Measurements from ENCODE around the gene HOXA5.

HOXA5 gene

DNA sequence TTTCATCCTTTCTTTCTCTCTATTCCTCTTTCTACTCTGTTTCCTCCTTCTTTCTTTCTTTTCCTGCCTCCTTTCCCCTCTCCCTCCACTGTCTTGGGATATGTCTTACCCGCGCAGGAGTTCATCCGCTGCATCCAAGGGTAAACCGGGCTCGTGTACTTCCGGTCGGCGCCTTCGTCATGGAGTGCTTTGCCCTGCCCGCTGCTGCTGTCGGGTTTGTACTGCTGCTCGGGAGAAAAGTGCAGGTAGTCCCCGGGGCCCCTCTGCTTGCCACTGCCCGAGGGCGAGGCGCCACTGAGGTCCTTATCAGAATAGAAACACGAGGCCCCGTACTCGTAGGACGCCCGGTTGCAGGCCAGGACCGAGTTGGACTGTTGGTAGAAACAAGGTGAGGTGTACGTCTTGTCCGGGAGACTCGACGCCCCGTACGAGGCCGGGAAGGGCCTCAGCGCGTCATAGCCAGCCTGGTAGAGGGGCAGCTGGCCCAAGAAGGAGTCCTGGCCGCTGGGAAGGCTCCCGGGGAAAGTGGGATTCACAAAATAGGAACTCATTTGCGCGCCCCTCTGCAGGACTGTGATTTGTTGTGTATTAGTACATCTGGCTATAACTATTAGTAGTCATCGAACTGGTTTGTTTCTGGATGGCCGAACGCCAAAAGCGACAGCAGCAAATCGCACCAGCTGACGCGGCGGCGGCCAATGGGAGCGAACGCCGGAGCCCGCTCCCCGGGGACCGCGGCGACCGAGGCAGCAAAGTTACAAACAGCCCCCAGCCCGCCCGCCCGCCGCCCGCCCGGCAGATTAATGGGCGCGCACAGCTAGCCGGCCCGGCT lies 3.9 kb upstream of the HOXA5 start, which contains the start of gene HOXA6:
Gene HOXA6 (minus strand): TSS at position 576 of the 832 bp plus-strand sequence. CDS start 25 bp downstream, at position 551.
- no peak for DNase-seq

DNA sequence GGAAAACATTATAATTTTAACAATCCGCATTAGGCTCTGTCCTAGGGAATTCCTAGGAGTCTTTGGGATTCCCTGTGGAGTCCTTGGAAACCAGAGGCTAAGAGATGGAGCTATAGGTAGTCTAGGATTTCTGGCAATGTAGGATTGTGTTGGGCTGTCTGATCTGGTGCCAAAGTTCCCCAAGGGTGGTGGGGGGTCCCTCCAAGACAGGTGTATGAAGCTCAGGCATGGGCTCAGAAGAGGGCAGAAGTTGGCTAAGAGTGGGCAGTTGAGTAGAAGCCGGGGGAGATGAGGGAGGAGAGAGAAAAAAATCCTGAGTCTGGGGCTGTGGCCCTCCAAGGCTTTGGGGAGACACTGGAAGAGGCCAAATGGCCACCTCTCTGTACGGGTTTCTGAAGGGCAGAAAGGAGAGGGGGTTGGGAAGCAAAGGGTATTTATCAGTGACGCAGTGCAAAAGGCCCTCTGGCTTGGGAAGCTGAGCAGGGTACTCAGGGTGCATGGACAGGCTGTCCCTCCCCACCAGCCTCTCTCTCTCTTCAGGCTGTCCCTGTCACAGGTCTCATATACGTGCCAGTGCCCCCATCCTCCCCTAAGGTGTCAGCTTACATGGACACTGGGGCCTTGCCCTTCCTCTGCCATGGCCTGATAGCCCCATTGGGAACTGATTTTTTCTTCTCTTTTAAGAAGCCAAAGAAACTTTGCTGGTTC lies 3.2 kb upstream of the HOXA5 start:
- DNase-seq, result no peak

- DNase-seq, result no peak
Observed at GRCh38 chr7:27145914-27146412, 2.5 kb upstream of the HOXA5 start.

GRCh38 chr7:27145165-27145913 lies 1.9 kb upstream of the HOXA5 start:
- DNase-seq, result no peak

DNA sequence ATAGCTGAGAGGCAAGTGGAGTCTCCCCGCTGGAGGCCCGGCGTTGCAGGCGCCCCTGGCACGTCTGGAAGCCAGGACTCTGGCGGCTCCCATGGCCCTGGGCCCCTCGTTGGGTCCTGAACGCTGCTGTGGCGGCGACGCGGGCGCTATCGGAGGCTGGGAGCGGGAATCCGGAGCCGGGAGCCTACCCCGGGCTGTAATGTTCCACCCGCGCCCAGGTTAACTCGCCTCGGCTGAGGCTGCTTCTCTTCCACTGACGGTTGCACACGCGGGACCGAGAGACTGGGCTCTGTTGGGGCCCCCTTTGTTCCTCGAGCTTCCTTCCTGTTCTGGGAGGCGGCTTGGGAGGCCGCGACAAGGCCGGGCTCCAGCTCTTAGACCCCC lies 1.3 kb upstream of the HOXA5 start:
- DNase-seq, result no peak

DNA sequence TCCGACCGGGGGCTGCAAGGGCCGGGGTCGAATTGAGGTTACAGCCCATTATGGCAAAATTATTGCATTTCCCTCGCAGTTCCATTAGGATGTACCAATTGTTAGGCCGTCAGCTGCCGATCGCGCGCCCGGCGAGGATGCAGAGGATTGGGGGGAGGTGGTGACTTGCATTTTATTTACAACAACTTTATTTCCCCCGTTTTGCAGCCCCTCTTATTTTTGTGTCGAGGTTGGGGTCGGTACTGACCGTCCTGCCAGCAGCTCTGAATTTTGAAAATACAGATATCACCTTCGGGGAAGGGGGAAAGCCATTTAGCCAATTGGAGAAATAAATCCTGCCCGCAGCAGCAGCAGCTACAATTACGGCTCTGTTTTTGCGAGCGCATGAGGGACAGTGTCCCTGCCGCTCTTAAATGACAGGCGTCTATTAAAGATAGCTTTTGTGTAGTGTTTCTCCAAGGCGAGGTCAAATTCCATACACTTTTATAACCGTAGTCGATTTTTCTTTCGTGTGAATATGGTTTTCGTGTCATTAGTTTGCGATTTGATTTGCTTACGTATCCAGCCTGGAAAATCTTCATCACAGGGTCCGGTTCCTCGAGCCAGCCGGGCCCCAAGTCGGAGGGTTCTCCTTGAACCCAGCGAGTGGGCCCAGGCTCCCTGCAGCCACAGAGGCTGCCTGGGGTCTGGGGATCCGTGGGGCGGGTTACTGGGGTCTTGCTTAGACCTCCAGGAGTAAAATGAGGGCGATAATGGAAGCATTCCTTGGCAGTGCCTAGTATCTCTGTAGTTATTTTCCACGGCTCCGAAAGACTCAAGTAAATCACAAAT lies 684 bp upstream of the HOXA5 start:
- no peak for DNase-seq

GRCh38 chr7:27142580-27143022 lies 880 bp downstream of the HOXA5 start:
- DNase-seq, result peak; percentile 26

- peak; percentile 56 for DNase-seq
Observed at GRCh38 chr7:27141923-27142579, 1.4 kb downstream of the HOXA5 start.

- DNase-seq, result no peak
Observed at GRCh38 chr7:27141137-27141922, 2.2 kb downstream of the HOXA5 start.

DNA sequence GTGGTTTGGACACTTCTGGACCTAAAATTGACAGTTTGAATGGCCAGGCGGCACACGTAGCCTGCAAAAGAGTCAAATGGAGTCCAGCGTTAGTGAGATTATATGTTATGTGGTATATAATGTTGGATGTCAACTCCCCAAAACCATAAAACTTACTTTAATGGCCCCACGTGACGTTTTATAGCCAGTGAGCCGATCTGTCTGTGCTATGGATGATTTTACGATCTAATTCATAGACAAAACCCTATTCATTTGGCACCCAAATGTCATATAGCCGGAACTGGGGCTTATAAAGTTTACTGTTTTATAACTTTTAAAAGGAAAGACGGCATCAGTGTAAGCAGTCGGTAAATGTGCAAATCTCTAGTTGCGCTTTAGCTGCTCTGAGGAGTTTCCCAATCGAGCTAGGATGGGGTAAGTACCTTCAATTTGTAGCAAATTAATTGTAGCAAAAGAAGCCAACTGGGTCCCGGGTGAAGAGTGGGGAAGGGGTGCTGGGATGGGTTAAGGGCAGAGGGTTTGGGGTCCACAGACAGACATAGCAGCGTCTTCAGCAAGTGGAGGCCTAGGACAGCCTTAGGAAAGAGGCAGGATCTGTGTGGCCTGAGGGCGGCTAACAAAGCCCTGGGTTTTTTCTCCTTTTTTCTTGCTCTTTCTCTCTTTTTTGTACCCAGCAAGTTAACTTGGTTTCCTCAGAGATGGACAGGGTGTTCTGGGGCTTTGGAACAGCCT lies 3.2 kb downstream of the HOXA5 start:
- DNase-seq, result no peak

GRCh38 chr7:27139334-27140125 lies 4.0 kb downstream of the HOXA5 start:
- no peak for DNase-seq

DNA sequence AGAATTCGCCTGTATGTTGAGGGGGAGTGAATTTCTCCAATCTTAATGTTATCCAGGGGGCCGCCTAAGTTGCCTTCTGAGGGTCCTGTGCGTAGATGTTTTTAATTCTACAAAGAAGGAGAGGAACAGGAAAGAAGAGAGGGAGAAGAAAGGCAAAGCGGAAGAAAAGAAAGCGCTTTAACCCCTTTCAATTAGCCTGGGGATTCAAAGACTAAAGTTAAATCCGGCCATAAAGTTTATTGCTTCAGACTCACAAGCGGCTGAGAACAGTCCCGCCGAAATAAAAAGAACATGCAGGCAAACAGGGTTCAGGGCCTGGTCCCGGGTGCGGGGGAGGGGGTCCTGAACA lies 4.5 kb downstream of the HOXA5 start:
- DNase-seq, result no peak

DNA sequence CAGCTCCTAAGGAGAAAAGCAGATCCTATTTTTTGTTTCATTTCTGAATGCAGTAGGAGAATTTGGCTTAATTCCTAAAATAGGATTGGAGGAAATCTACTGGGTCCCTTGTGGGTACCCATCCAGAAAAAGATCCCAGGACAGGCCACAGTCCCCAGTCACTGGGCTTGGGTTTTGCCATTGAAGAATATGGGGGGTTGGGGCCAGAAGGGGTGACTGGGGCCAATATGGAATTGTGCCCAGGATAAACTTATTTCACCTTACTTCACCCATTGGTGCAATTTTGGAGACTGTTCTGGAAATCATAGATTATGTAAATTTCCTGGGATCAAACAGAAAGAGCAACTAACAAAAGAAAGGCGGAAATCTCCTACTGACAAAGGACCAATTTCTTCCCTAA lies 5.0 kb downstream of the HOXA5 start:
- DNase-seq, result no peak

DNA sequence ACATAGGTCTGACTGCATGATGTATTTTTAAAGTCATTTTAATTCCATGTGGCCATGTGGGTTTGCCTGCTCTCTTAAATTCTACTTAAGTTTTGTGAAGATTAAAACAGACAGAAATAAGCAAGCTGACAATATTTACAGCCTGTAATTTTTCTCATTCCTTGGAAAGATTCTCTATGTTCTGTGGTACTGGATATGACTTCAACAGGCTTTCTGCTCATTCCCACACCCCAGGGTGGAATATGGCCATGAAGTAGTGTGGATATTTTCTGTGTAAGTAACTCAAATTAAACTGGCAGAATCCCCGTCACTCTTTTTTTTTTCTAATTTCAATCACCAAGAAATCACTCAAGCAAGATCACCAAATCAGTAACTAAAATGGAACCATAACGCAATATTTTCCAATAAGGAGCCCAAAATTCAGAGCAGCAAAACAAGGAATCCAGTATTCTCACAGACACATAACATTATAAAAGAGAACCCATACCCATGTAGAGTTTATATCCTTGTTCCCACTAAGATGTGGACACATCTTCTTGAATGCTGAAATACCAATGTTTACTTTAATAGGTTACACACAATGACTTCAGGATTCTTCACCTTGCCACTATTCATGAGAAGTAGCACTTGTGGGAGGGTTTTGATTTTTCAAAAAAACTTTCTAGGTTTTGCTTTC lies 5.7 kb downstream of the HOXA5 start:
- DNase-seq, result no peak

GRCh38 chr7:27134392-27134791 lies 9.1 kb downstream of the HOXA5 start:
- DNase-seq, result peak; percentile 91

DNA sequence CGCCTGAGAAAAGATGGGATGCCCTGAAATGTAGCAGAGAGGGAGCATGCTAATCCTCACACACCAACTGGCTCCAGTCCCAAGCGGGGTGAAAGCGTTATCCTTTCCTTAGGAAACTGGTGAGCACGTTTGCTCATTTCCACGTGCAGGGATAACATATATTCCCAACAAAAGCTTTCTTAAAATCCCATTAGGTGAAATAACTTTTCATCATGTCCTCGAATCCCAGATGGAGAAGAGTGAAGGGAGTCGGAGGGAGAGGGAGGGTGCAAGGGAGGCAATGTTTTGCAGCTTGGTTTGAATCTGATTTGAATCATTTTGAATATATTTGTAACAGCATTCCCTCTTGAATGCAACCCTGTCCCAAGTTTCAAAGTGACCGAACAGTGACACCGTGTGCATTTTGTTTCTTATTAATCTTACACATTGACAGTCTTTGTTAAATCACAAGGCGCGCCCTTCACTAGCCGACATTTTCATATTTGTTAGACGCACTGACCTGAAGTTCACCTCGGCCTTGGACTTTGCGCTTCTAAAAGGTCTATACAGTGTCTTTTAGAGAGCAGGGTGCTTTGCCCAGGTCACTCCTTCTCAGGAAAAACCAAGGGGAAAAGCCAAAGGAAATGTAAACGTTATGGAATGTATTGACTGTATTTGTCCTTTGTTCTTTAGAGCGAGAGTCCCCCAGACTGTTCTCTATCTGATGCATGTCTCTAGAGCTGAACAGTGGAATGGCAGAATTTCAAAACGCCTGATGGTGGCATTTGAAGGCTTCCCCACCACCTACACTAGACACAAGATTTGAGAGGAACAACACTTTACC lies 9.9 kb downstream of the HOXA5 start:
- no peak for DNase-seq

- DNase-seq, result no peak
Observed at GRCh38 chr7:27132978-27133377, 10.5 kb downstream of the HOXA5 start.

- DNase-seq, result no peak
Observed at GRCh38 chr7:27132214-27132613, 11.3 kb downstream of the HOXA5 start.

Data from NCI-H226 (cell line).